K562 (cell line): ENCODE measurements around the gene RSPH9. TPM values are rescaled to one million over a fixed set of nuclear protein-coding genes. Genes with fewer than 3 reads are reported as not detected.

ENCODE experiments used
- ATAC-seq: fragments of 200-7000 bp; cut with Tn5 transposase; 3 replicates; pipeline ENCODE4 v1.9.1; 2020; ENCODE audit warnings: moderate library complexity
- BruUV-seq: library from RNA; stranded (reverse); fragments of 400-500 nt; replicated peaks from 2 replicates; lab custom pipeline; 2021; lab: Mats Ljungman, UMichigan
- CTCF ChIA-PET: fragments of 300-600 bp; formaldehyde crosslinking; extraction: SDS; loops from one replicate; lab custom pipeline; 2021; ENCODE audit warnings: low intra/inter-chr PET ratio; lab: Yijun Ruan, JAX
- POLR2A ChIA-PET: fragments of 300-600, 350-650 bp; sonication (Branson Sonifier 250); formaldehyde crosslinking; extraction: SDS; loops from one replicate; lab custom pipeline; 2021; ENCODE audit warnings: antibody characterized with exemption, inconsistent platforms; lab: Yijun Ruan, JAX
- DNase-seq, 4 experiments: peaks; one replicate each; pipeline versions ENCODE4 v3.0.0 to v3.0.0-alpha.2; 2011 to 2018; ENCODE audit warnings: low spot score in 3 of 4, mixed read lengths in 3 of 4; ENCODE audit errors: extremely low read depth in 1 of 4
- FAIRE-seq: peaks from 2 replicates; lab custom pipeline; 2011; peaks lifted over from hg19 to GRCh38; lab: Jason Lieb, UNC
- H2AFZ ChIP-seq: 2 replicates; pipeline ENCODE4 v1.6.0; 2011; ENCODE audit warnings: low read depth, low read length, control low read depth, inconsistent platforms
- H3K27ac ChIP-seq: fragments of 200-600 bp; 3 replicates; pipeline ENCODE4 v1.8.0; 2011; ENCODE audit warnings: low read depth, mild to moderate bottlenecking, control low read depth, inconsistent platforms, low read length, moderate library complexity, mixed read lengths; ENCODE audit errors: extremely low read depth
- H3K27me3 ChIP-seq, 2 experiments: fragments of 300-600 bp in 1 of 2; 2 replicates in 1 of 2; 3 replicates in 1 of 2; pipeline versions ENCODE4 v1.6.0 to v1.8.0; 2011; ENCODE audit warnings: inconsistent platforms in 2 of 2, low read length in 2 of 2, mild to moderate bottlenecking in 1 of 2, mixed read lengths in 1 of 2, moderate library complexity in 1 of 2; ENCODE audit not compliant: control insufficient read depth in 2 of 2, insufficient read depth in 2 of 2
- H3K36me3 ChIP-seq: fragments of 300-600 bp; 3 replicates; pipeline ENCODE4 v1.8.0; 2011; ENCODE audit warnings: mild to moderate bottlenecking, low read length, inconsistent platforms; ENCODE audit not compliant: control insufficient read depth, insufficient read depth
- H3K4me1 ChIP-seq, 2 experiments: fragments of 200-600 bp in 1 of 2; replicated peaks in 1 of 2; 2 replicates in 1 of 2; 3 replicates in 1 of 2; pipeline versions ENCODE4 v1.5.1 to v1.8.0; 2011; ENCODE audit warnings: inconsistent platforms in 2 of 2, low read length in 2 of 2, mild to moderate bottlenecking in 1 of 2, mixed read lengths in 1 of 2, moderate library complexity in 1 of 2; ENCODE audit not compliant: control insufficient read depth in 2 of 2, insufficient read depth in 2 of 2
- H3K4me2 ChIP-seq: 2 replicates; pipeline ENCODE4 v1.6.1; 2011; ENCODE audit warnings: low read length, control low read depth, inconsistent platforms, mixed read lengths; ENCODE audit not compliant: insufficient read depth
- H3K4me3 ChIP-seq: fragments of 200-600 bp; sonication (generic), shearing (Covaris generic); 2 replicates; pipeline ENCODE4 v1.5.1; 2016; ENCODE audit warnings: control low read depth, inconsistent platforms
- H3K79me2 ChIP-seq: fragments of 200-600 bp; 3 replicates; pipeline ENCODE4 v1.8.0; 2011; ENCODE audit warnings: low read length, inconsistent platforms; ENCODE audit not compliant: control insufficient read depth, insufficient read depth
- H3K9ac ChIP-seq, 2 experiments: 2 replicates each; pipeline versions ENCODE4 v1.6.0 to v1.6.1; 2011; ENCODE audit warnings: low read depth in 2 of 2, low read length in 2 of 2, control low read depth in 1 of 2, inconsistent platforms in 1 of 2, mild to moderate bottlenecking in 1 of 2, mixed read lengths in 1 of 2; ENCODE audit not compliant: insufficient read depth in 1 of 2
- H3K9me1 ChIP-seq: one replicate; pipeline ENCODE4 v1.6.0; 2011; ENCODE audit warnings: inconsistent platforms, mild to moderate bottlenecking, low read length, moderate library complexity; ENCODE audit not compliant: control insufficient read depth, insufficient read depth
- H3K9me3 ChIP-seq: replicated peaks from 2 replicates; pipeline ENCODE4 v1.5.1; 2011; ENCODE audit warnings: low read depth, low read length, inconsistent platforms; ENCODE audit not compliant: control insufficient read depth, insufficient read depth
- H4K20me1 ChIP-seq: replicated peaks from 2 replicates; pipeline ENCODE4 v1.6.1; 2011; ENCODE audit warnings: low read length, inconsistent platforms, mixed read lengths; ENCODE audit not compliant: control insufficient read depth, insufficient read depth
- BCLAF1 ChIP-seq, 2 experiments: fragments of 450-650 bp in 1 of 2; IDR thresholded peaks; 2 replicates each; pipeline ENCODE4 v1.6.1; 2011 to 2017; ENCODE audit warnings: low read depth in 2 of 2, antibody characterized with exemption in 1 of 2, borderline replicate concordance in 1 of 2, low read length in 1 of 2, mild to moderate bottlenecking in 1 of 2, mixed read lengths in 1 of 2; ENCODE audit not compliant: control insufficient read depth in 1 of 2
- EGR1 ChIP-seq: fragments of 450-650 bp; conservative IDR thresholded peaks from 2 replicates; pipeline ENCODE4 v1.6.1; 2017; ENCODE audit warnings: mild to moderate bottlenecking
- GTF3C2 ChIP-seq: IDR thresholded peaks from 3 replicates; pipeline ENCODE4 v1.6.1; 2011; ENCODE audit warnings: borderline replicate concordance, mild to moderate bottlenecking, moderate library complexity; ENCODE audit not compliant: insufficient read length; ENCODE audit errors: extremely low read depth
- HOMEZ ChIP-seq: fragments of 250-450 bp; sonication (Bioruptor Pico); IDR thresholded peaks from 2 replicates; pipeline ENCODE4 v1.4.0; 2020; ENCODE audit warnings: mild to moderate bottlenecking, moderate library complexity
- POLR2B ChIP-seq: fragments of 450-650 bp; IDR thresholded peaks from 2 replicates; pipeline ENCODE4 v1.6.1; 2018; ENCODE audit warnings: low read depth; ENCODE audit not compliant: partially characterized antibody
- RBFOX2 ChIP-seq: fragments of 200-400 bp; formaldehyde crosslinking; IDR thresholded peaks from 2 replicates; pipeline ENCODE4 v1.6.1; 2017; ENCODE audit warnings: low read depth, mild to moderate bottlenecking, low read length, moderate library complexity
- RBM22 ChIP-seq: fragments of 200-400 bp; formaldehyde crosslinking; IDR thresholded peaks from 2 replicates; pipeline ENCODE4 v1.6.1; 2018; ENCODE audit warnings: low read length, low read depth; ENCODE audit not compliant: poor library complexity, severe bottlenecking
- RHOXF2B ChIP-seq: fragments of 250-450 bp; sonication (Bioruptor Pico); conservative IDR thresholded peaks from 2 replicates; pipeline ENCODE4 v1.5.1; 2021
- WHSC1 ChIP-seq: IDR thresholded peaks from one replicate; pipeline ENCODE4 v1.6.1; 2012; ENCODE audit warnings: low read length, control low read depth, inconsistent platforms
- ZBTB2 ChIP-seq: fragments of 450-650 bp; IDR thresholded peaks from 2 replicates; pipeline ENCODE4 v1.6.1; 2016; ENCODE audit warnings: antibody characterized with exemption
- ZNF655 ChIP-seq: fragments of 250-450 bp; sonication (Bioruptor Pico); IDR thresholded peaks from 2 replicates; pipeline ENCODE4 v1.5.0; 2021
- WGBS: fragments of 100-300 bp; shearing (Covaris generic); methylation state at CpG from one replicate; pipeline ENCODE4 v1.1.6; 2016; ENCODE audit warnings: low coverage, mixed read lengths; ENCODE audit not compliant: insufficient coverage; ENCODE audit errors: missing lambda C conversion rate; 5-methylcytosine and 5-hydroxymethylcytosine counted together
- in situ Hi-C: fragments of 300-500 bp; cut with MboI; formaldehyde crosslinking; loops from 4 replicates; pipeline ENCODE4 v1.15.0; 2018; ENCODE audit warnings: inconsistent platforms, mixed read lengths
- intact Hi-C: fragments of 100-400 bp; cut with micrococcal nuclease; formaldehyde crosslinking; loops from 2 replicates; pipeline ENCODE4 v1.14.2; 2022
- polyA plus RNA-seq, 8 experiments: library from polyadenylated mRNA; depleted of rRNA in 4 of 8; stranded (reverse) in 5 of 8; unstranded in 3 of 8; fragments of >200 nt; fragmentation: Nextera tagmentation in 2 of 8; fragmentation: Illumina TruSeq in 1 of 8; extraction: Ambion mirVana in 2 of 8; extraction: Trizol in 1 of 8; gene quantifications; 2 replicates each; pipeline versions ENCODE4 v1.2.1 to v1.2.3, GENCODE V29; 2011 to 2014; ENCODE audit warnings: inconsistent platforms in 1 of 8, missing spikeins in 1 of 8
- total RNA-seq, 7 experiments: library from RNA; depleted of rRNA in 6 of 7; stranded (reverse); fragments of >200 nt in 6 of 7; fragmentation: Illumina TruSeq in 2 of 7; extraction: Trizol in 2 of 7; gene quantifications; 2 replicates each; pipeline versions ENCODE4 v1.2.1 to v1.2.3, GENCODE V29; 2011 to 2021; ENCODE audit warnings: low replicate concordance in 1 of 7

The RSPH9 gene
- total and polyA plus RNA-seq, 9 of the 15 experiments (the other 6 are each of a cell fraction or from before 2014, with no cell fraction given), result 0.05 to 0.60 (median 0.39) TPM; not detected in 6

GRCh38 chr6:43622541-43622940 lies 22.3 kb upstream of the RSPH9 start:
- Histone ChIP-seq H3K79me2 (peaks cover 39% of the 10 kb centered on the region), H3K36me3 (peaks cover 83% of the 10 kb centered on the region), H3K9me1 (peaks cover 13% of the 10 kb centered on the region), H3K9me3 (no peaks in the 10 kb centered on the region), H3K27ac (no peak overlapping the region), H3K4me2 (no peak overlapping the region), H3K27me3 (no peaks in the 10 kb centered on the region), H3K4me1 (peaks cover 16 to 19% of the 10 kb centered on the region in 2 experiments), H4K20me1 (0 out of 2 replicates have a peak, but pooled peaks cover 7% of the 10 kb centered on the region), H3K9ac (peak overlapping the region in 1 of 2 experiments; percentile 62; a peak in 1 of 4 replicates), H2AFZ (no peak overlapping the region), H3K4me3 (no peak overlapping the region)
- FAIRE-seq, result no peak
- ATAC-seq, result no peak
- intact Hi-C loops (no loop called here), in situ Hi-C loops (no loop called here)
- WGBS, result 93% methylated on average over 10 of the region's 10 CpGs
- CTCF ChIA-PET, result no interaction called here
- POLR2A ChIA-PET, result interaction anchor here (0.6 to 6.2 kb wide), 6 partner anchors 9 to 456 kb away, joined by 3 to 53 read pairs (median 5); no protein-coding TSS in a partner anchor
- DNase-seq, result no peak
- BruUV-seq, result no TSS peak
- TF ChIP-seq WHSC1, result peak; percentile 88
- 0 out of 2 replicates have a peak, but pooled peaks have one; percentile 27 for TF ChIP-seq RHOXF2B (CRISPR knock-in tag)
- no peak for TF ChIP-seq BCLAF1 (IDR thresholded peaks at IDR 0.05; ENCODE audit: borderline replicate concordance in 1 of 2, control insufficient read depth in 1 of 2, low read depth in 2 of 2, low read length in 1 of 2)
- TF ChIP-seq GTF3C2, result no peak
- no peak for TF ChIP-seq EGR1
- TF ChIP-seq RBFOX2, result peak; percentile 75
- no peak for TF ChIP-seq HOMEZ (CRISPR knock-in tag)
- TF ChIP-seq POLR2B, result peak; percentile 30
- peak; percentile 87 for TF ChIP-seq RBM22
- TF ChIP-seq ZBTB2, result no peak
- TF ChIP-seq ZNF655, result no peak
